Endothelial cell of umbilical vein (primary cell): ENCODE measurements around the gene TULP4. TPM values are rescaled to one million over a fixed set of nuclear protein-coding genes. Genes with fewer than 3 reads are reported as not detected.

Experiments used
- BruUV-seq: library from RNA; stranded (reverse); fragments of 400-500 nt; replicated peaks from 2 replicates; lab custom pipeline; 2021; lab: Mats Ljungman, UMichigan
- CTCF ChIA-PET: fragments of 300-600, 350-600 bp; sonication (Branson Sonifier 250); formaldehyde crosslinking; loops from one replicate; lab custom pipeline; 2021; ENCODE audit warnings: antibody characterized with exemption, inconsistent platforms; lab: Charles Lee
- POLR2A ChIA-PET: fragments of 300-600, 350-600 bp; sonication (Branson Sonifier 250); formaldehyde crosslinking; loops from one replicate; lab custom pipeline; 2021; ENCODE audit warnings: antibody characterized with exemption, inconsistent platforms; lab: Charles Lee
- DNase-seq: peaks from one replicate; pipeline ENCODE4 v3.0.0-alpha.2; 2011; ENCODE audit warnings: low read depth, low spot score
- FAIRE-seq: peaks from 2 replicates; lab custom pipeline; 2011; peaks lifted over from hg19 to GRCh38; lab: Jason Lieb, UNC
- H2AFZ ChIP-seq: 2 replicates; pipeline ENCODE4 v1.6.0; 2012; ENCODE audit warnings: low read depth, low read length, control low read depth, inconsistent platforms
- H3K27ac ChIP-seq: 2 replicates; pipeline ENCODE4 v1.5.1; 2011; ENCODE audit warnings: low read depth, mild to moderate bottlenecking, control low read depth, low read length, moderate library complexity; ENCODE audit not compliant: insufficient read depth
- H3K27me3 ChIP-seq, 2 experiments: 2 replicates each; pipeline versions ENCODE4 v1.6.0 to v1.6.1; 2011; ENCODE audit warnings: low read length in 2 of 2, mixed read lengths in 1 of 2; ENCODE audit not compliant: control insufficient read depth in 2 of 2, insufficient read depth in 2 of 2
- H3K36me3 ChIP-seq, 2 experiments: 2 replicates in 1 of 2; 3 replicates in 1 of 2; pipeline ENCODE4 v1.5.1; 2011; ENCODE audit warnings: low read length in 2 of 2, mild to moderate bottlenecking in 1 of 2, moderate library complexity in 1 of 2; ENCODE audit not compliant: control insufficient read depth in 2 of 2, insufficient read depth in 2 of 2; ENCODE audit errors: extremely low read depth in 1 of 2
- H3K4me1 ChIP-seq: 3 replicates; pipeline ENCODE4 v1.5.1; 2011; ENCODE audit warnings: mild to moderate bottlenecking, low read length; ENCODE audit not compliant: control insufficient read depth, insufficient read depth; ENCODE audit errors: extremely low read depth
- H3K4me2 ChIP-seq: 2 replicates; pipeline ENCODE4 v1.6.1; 2011; ENCODE audit warnings: low read length, control low read depth, mixed read lengths; ENCODE audit not compliant: insufficient read depth
- H3K4me3 ChIP-seq, 3 experiments: fragments of 200-600 bp in 1 of 3; sonication (generic), shearing (Covaris generic) in 1 of 3; replicated peaks in 1 of 3; 2 replicates each; pipeline ENCODE4 v1.5.1; 2011 to 2016; ENCODE audit warnings: control low read depth in 3 of 3, low read length in 3 of 3, mild to moderate bottlenecking in 2 of 3, inconsistent platforms in 1 of 3, low read depth in 1 of 3, moderate library complexity in 1 of 3; ENCODE audit not compliant: insufficient read depth in 1 of 3
- H3K79me2 ChIP-seq: 2 replicates; pipeline ENCODE4 v1.6.0; 2012; ENCODE audit warnings: low read length, inconsistent platforms; ENCODE audit not compliant: control insufficient read depth, insufficient read depth
- H3K9ac ChIP-seq: replicated peaks from 2 replicates; pipeline ENCODE3; 2011; ENCODE audit warnings: low read length, control low read depth; ENCODE audit not compliant: insufficient read depth; ENCODE audit errors: extremely low read depth
- H3K9me1 ChIP-seq: replicated peaks from 3 replicates; pipeline ENCODE4 v1.6.0; 2011; ENCODE audit warnings: mild to moderate bottlenecking, low read length; ENCODE audit not compliant: control insufficient read depth, insufficient read depth; ENCODE audit errors: extremely low read depth
- H3K9me3 ChIP-seq: replicated peaks from 2 replicates; pipeline ENCODE4 v1.5.1; 2012; ENCODE audit warnings: low read length, inconsistent platforms; ENCODE audit not compliant: control insufficient read depth, insufficient read depth
- H4K20me1 ChIP-seq: replicated peaks from 2 replicates; pipeline ENCODE3; 2011; ENCODE audit warnings: mild to moderate bottlenecking, low read length; ENCODE audit not compliant: control insufficient read depth, insufficient read depth; ENCODE audit errors: extremely low read depth
- EZH2 ChIP-seq: IDR thresholded peaks from 2 replicates; pipeline ENCODE4 v1.6.1; 2012; ENCODE audit warnings: borderline replicate concordance, low read depth, mild to moderate bottlenecking, moderate library complexity, low read length, inconsistent platforms; ENCODE audit not compliant: severe bottlenecking
- FOS ChIP-seq: IDR thresholded peaks from 2 replicates; pipeline ENCODE4 v1.6.1; 2011; ENCODE audit warnings: mild to moderate bottlenecking, low read length, moderate library complexity, borderline replicate concordance; ENCODE audit not compliant: insufficient read depth
- GATA2 ChIP-seq: IDR thresholded peaks from 2 replicates; pipeline ENCODE4 v1.7.0; 2011; ENCODE audit warnings: low read depth, mild to moderate bottlenecking, moderate library complexity, mixed read lengths, low read length; ENCODE audit not compliant: insufficient read length, insufficient read depth
- JUN ChIP-seq: IDR thresholded peaks from 2 replicates; pipeline ENCODE4 v1.6.1; 2011; ENCODE audit warnings: borderline replicate concordance, low read depth; ENCODE audit not compliant: insufficient read length, insufficient read depth
- MYC ChIP-seq: IDR thresholded peaks from one replicate; pipeline ENCODE4 v1.6.1; 2011; ENCODE audit warnings: mild to moderate bottlenecking, low read depth, low read length
- POLR2A ChIP-seq: IDR thresholded peaks from 2 replicates; pipeline ENCODE4 v1.6.1; 2012; ENCODE audit warnings: low read depth, mild to moderate bottlenecking, control low read depth, low read length
- POLR2AphosphoS5 ChIP-seq: IDR thresholded peaks from 2 replicates; pipeline ENCODE4 v1.6.1; 2012; ENCODE audit warnings: low read depth, mild to moderate bottlenecking, control low read depth, low read length, moderate library complexity; ENCODE audit not compliant: insufficient read depth
- dilution Hi-C: fragments of 300-500 bp; cut with MboI; formaldehyde crosslinking; loops from one replicate; pipeline ENCODE4 v1.15.0; 2019; ENCODE audit warnings: low sequenced_read_pairs; ENCODE audit not compliant: extremely low pct_ligation_motif_present
- intact Hi-C: fragments of 100-400 bp; cut with micrococcal nuclease; formaldehyde crosslinking; loops from one replicate; pipeline ENCODE4 v1.10.0; 2022
- polyA plus RNA-seq, 4 experiments: library from polyadenylated mRNA; depleted of rRNA in 3 of 4; stranded (reverse) in 3 of 4; unstranded in 1 of 4; fragments of >200 nt; gene quantifications; 2 replicates each; pipeline versions ENCODE4 v1.2.1 to v1.2.3, GENCODE V29; 2011 to 2012; ENCODE audit warnings: missing spikeins in 1 of 4
- total RNA-seq: library from RNA; stranded (reverse); gene quantifications from 2 replicates; pipeline ENCODE4 v1.2.3, GENCODE V29; 2021
- TF ChIP-seq, protein P1 (sequence below), 2 donors: IDR thresholded peaks; 1 replicate in 1 of 2; 2 replicates in 1 of 2; pipeline ENCODE4 v1.5.1; 2011; ENCODE audit warnings: low read length in 2 of 2, mild to moderate bottlenecking in 2 of 2, moderate library complexity in 2 of 2, control low read depth in 1 of 2, inconsistent platforms in 1 of 2, low read depth in 1 of 2; ENCODE audit not compliant: insufficient read depth in 1 of 2; ENCODE audit errors: extremely low read depth in 1 of 2
- TF ChIP-seq, protein P2 (sequence below): IDR thresholded peaks from 2 replicates; pipeline ENCODE4 v1.6.1; 2011; ENCODE audit not compliant: insufficient read depth, insufficient read length

TULP4 gene
- total and polyA plus RNA-seq, 2 donors (not counting 3 experiments of a cell fraction or from before 2014, with no cell fraction given): 10.8 to 55.1 TPM

DNA sequence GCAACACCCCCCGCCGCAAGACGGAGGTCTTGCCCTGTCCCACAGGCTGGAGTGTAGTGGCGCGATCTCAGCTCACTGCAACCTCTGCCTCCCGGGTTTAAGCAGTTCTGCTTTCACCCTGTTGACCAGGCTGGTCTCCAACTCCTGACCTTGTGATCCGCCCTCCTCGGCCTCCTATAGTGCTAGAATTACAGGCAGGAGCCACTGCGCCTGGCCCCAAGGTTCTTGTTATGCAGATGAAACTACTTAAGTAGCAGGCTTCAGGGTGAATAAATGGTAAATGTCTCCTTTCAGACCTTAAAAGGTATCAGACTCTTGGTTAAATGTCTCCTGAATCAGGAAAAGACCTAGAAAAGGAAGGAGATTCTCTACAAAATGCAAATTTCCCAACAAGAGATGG is 152.2 kb downstream of the TULP4 start:
- FAIRE-seq: no peak
- dilution Hi-C loops: no loop called here
- no TSS peak for BruUV-seq

DNA sequence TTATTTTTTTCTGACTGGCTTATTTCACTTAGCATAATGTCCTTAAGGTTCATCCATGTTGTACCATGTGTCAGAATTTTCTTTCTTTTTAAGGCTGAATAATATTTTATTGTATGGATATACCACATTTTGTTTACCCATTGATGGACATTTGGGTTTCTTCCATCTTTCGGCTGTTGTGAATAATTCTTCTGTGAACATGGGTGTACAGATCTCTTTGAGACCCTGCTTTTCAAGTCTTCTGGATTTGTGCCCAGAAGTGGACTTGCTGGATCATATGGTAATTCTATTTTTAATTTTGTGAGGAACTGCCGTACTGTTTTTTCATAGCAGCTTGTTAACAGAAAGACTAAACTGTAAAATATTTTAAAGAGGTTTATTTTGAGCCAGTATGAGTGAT is 153.0 kb downstream of the TULP4 start:
- dilution Hi-C loops: no loop called here
- H3K27me3 ChIP-seq: no peaks in the 10 kb centered on the region
- ChIA-PET POLR2A (no interaction called here), CTCF (no interaction called here)
- no TSS peak for BruUV-seq
- no peaks in the 10 kb centered on the region for H3K9me1 ChIP-seq
- peaks cover 0 to 5% of the 10 kb centered on the region in 2 experiments for H3K36me3 ChIP-seq
- no peak overlapping the region for H2AFZ ChIP-seq
- FAIRE-seq (no peak), DNase-seq (no peak)
- no peaks in the 10 kb centered on the region for H3K79me2 ChIP-seq
- intact Hi-C loops: no loop called here
- no peak overlapping the region for H3K4me2 ChIP-seq
- H3K27ac ChIP-seq: no peak overlapping the region
- H3K9ac ChIP-seq: no peak overlapping the region
- no peaks in the 10 kb centered on the region for H3K9me3 ChIP-seq
- TF ChIP-seq, protein P1, sequence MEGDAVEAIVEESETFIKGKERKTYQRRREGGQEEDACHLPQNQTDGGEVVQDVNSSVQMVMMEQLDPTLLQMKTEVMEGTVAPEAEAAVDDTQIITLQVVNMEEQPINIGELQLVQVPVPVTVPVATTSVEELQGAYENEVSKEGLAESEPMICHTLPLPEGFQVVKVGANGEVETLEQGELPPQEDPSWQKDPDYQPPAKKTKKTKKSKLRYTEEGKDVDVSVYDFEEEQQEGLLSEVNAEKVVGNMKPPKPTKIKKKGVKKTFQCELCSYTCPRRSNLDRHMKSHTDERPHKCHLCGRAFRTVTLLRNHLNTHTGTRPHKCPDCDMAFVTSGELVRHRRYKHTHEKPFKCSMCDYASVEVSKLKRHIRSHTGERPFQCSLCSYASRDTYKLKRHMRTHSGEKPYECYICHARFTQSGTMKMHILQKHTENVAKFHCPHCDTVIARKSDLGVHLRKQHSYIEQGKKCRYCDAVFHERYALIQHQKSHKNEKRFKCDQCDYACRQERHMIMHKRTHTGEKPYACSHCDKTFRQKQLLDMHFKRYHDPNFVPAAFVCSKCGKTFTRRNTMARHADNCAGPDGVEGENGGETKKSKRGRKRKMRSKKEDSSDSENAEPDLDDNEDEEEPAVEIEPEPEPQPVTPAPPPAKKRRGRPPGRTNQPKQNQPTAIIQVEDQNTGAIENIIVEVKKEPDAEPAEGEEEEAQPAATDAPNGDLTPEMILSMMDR (IDR thresholded peaks at IDR 0.05; ENCODE audit: extremely low read depth in 1 of 2, insufficient read depth in 1 of 2, low read depth in 1 of 2, low read length in 2 of 2): no peak
- TF ChIP-seq POLR2A: no peak
- TF ChIP-seq EZH2: no peak
- no peak for TF ChIP-seq MYC
- TF ChIP-seq FOS: no peak
- TF ChIP-seq, protein P2, sequence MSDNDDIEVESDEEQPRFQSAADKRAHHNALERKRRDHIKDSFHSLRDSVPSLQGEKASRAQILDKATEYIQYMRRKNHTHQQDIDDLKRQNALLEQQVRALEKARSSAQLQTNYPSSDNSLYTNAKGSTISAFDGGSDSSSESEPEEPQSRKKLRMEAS: no peak
- no peak for TF ChIP-seq GATA2
- no peak for TF ChIP-seq JUN
- no peak for TF ChIP-seq POLR2AphosphoS5
- H4K20me1 ChIP-seq: no peaks in the 10 kb centered on the region
- peaks cover 8% of the 10 kb centered on the region for H3K4me1 ChIP-seq
- H3K4me3 ChIP-seq: no peak overlapping the region

More for the DNA sequence above, 152.2 kb downstream of the TULP4 start:
- TF ChIP-seq, protein P2: no peak
- TF ChIP-seq JUN (no peak), GATA2 (no peak)
- TF ChIP-seq, protein P1 (IDR thresholded peaks at IDR 0.05; ENCODE audit: extremely low read depth in 1 of 2, insufficient read depth in 1 of 2, low read depth in 1 of 2, low read length in 2 of 2): no peak
- Histone ChIP-seq H3K9me3 (no peaks in the 10 kb centered on the region), H3K36me3 (peaks cover 0 to 5% of the 10 kb centered on the region in 2 experiments), H3K4me1 (peaks cover 16% of the 10 kb centered on the region), H4K20me1 (no peaks in the 10 kb centered on the region), H2AFZ (no peak overlapping the region), H3K27ac (no peak overlapping the region), H3K79me2 (no peaks in the 10 kb centered on the region), H3K4me2 (no peak overlapping the region), H3K4me3 (no peak overlapping the region), H3K27me3 (no peaks in the 10 kb centered on the region), H3K9me1 (no peaks in the 10 kb centered on the region), H3K9ac (no peak overlapping the region)
- DNase-seq: no peak
- ChIA-PET POLR2A (no interaction called here), CTCF (no interaction called here)
- intact Hi-C loops: no loop called here
